ENCODE data around the gene ELK1. TPM values are rescaled to one million over a fixed set of nuclear protein-coding genes. Genes with fewer than 3 reads are reported as not detected.
"Not testable (repeated sequence)": the region's sequence is repeated elsewhere in the genome, so short reads cannot be mapped to it uniquely, and the experiment has no call there.

The ELK1 gene
- total RNA-seq, 2 donors from 2014 or later = 30.8 to 37.0 TPM

DNA sequence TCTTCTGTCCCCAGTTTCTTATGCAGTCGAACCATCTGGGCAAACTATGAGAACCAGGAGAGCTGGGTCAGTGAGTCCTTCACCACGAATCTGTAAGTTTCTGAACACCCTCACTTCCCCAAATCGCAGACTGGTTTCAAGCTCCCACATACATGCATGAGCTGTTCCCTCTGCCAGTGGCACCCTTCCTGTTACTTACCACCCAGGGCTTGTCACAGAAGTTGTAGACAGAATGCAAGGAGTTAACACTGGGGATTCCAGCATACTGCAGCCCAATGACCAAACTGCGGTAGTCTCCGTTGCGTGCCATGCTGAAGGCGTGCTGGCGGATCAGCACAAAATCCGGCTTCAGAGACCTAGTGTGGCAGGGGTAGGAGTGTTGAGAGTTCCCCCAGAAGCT is 45.3 kb downstream of the ELK1 start:
- H3K4me1 ChIP-seq (ENCODE audit: control insufficient read depth, insufficient read depth, low read length) = no peaks in the 10 kb centered on the region
- no peaks in the 10 kb centered on the region for H3K27me3 Mint-ChIP-seq (ENCODE audit: insufficient read depth)
- peaks cover 51% of the 10 kb centered on the region for H3K9me3 Mint-ChIP-seq
- WGBS, 2 experiments (ENCODE audit: insufficient coverage in 1 of 2, insufficient read length in 1 of 2) = 90 to 91% methylated on average over 4 to 9 of the region's 9 CpGs
- no peaks in the 10 kb centered on the region for H3K9me3 ChIP-seq (ENCODE audit: control insufficient read depth, low read length)
- H3K4me3 Mint-ChIP-seq = no peak overlapping the region
- H3K36me3 Mint-ChIP-seq (ENCODE audit: low read depth) = no peaks in the 10 kb centered on the region
- TF ChIP-seq, protein P1, sequence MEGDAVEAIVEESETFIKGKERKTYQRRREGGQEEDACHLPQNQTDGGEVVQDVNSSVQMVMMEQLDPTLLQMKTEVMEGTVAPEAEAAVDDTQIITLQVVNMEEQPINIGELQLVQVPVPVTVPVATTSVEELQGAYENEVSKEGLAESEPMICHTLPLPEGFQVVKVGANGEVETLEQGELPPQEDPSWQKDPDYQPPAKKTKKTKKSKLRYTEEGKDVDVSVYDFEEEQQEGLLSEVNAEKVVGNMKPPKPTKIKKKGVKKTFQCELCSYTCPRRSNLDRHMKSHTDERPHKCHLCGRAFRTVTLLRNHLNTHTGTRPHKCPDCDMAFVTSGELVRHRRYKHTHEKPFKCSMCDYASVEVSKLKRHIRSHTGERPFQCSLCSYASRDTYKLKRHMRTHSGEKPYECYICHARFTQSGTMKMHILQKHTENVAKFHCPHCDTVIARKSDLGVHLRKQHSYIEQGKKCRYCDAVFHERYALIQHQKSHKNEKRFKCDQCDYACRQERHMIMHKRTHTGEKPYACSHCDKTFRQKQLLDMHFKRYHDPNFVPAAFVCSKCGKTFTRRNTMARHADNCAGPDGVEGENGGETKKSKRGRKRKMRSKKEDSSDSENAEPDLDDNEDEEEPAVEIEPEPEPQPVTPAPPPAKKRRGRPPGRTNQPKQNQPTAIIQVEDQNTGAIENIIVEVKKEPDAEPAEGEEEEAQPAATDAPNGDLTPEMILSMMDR (conservative IDR thresholded peaks at IDR 0.05) = no peak
- no peak overlapping the region for H3K27ac Mint-ChIP-seq
- no peak for DNase-seq
- no peaks in the 10 kb centered on the region for H3K36me3 ChIP-seq (ENCODE audit: control insufficient read depth, insufficient read depth, low read length)
- no peak overlapping the region for H3K4me3 ChIP-seq (ENCODE audit: low read length)
- no peaks in the 10 kb centered on the region for H3K27me3 ChIP-seq (ENCODE audit: control insufficient read depth, insufficient read depth, low read length, poor library complexity, severe bottlenecking)
- H3K4me1 Mint-ChIP-seq = peaks cover 2% of the 10 kb centered on the region
- H3K9ac ChIP-seq (ENCODE audit: extremely low read depth, low read length, poor library complexity, severe bottlenecking) = no peak overlapping the region
- no peak overlapping the region for H3K27ac ChIP-seq (ENCODE audit: low read depth, low read length)

DNA sequence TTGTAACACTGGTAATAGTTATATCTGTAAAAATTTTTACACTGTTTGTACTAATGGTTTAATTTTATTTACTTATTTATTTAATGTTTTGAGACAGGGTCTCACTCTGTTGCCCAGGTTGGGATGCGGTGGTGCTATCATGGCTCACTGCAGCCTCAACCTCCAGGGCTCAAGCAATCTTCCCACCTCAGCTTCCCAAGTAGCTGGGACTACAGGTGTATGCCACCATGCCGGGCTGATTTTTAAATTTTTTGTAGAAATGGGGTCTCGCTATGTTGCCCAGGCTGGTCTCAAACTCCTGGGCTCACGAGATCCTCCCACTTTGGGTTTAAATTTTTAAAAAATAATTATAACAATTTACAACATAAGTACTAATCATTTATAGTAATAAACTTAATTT is 47.2 kb downstream of the ELK1 start:
- not testable (repeated sequence) for H3K4me1 ChIP-seq (ENCODE audit: control insufficient read depth, insufficient read depth, low read length); DNase-seq; H3K4me1 Mint-ChIP-seq; H3K27me3 Mint-ChIP-seq (ENCODE audit: insufficient read depth); H3K27ac ChIP-seq (ENCODE audit: low read depth, low read length); H3K27ac Mint-ChIP-seq; H3K9me3 ChIP-seq (ENCODE audit: control insufficient read depth, low read length); H3K36me3 ChIP-seq (ENCODE audit: control insufficient read depth, insufficient read depth, low read length); H3K4me3 ChIP-seq (ENCODE audit: low read length); H3K9ac ChIP-seq (ENCODE audit: extremely low read depth, low read length, poor library complexity, severe bottlenecking); H3K27me3 ChIP-seq (ENCODE audit: control insufficient read depth, insufficient read depth, low read length, poor library complexity, severe bottlenecking); H3K36me3 Mint-ChIP-seq (ENCODE audit: low read depth); H3K4me3 Mint-ChIP-seq
- H3K9me3 Mint-ChIP-seq = peaks cover 45% of the 10 kb centered on the region
- 100% methylated on average over 1 of the region's 4 CpGs; no CpG with 5 or more reads in 1 of the 2 experiments for WGBS, 2 experiments (ENCODE audit: insufficient coverage in 1 of 2, insufficient read length in 1 of 2)

DNA sequence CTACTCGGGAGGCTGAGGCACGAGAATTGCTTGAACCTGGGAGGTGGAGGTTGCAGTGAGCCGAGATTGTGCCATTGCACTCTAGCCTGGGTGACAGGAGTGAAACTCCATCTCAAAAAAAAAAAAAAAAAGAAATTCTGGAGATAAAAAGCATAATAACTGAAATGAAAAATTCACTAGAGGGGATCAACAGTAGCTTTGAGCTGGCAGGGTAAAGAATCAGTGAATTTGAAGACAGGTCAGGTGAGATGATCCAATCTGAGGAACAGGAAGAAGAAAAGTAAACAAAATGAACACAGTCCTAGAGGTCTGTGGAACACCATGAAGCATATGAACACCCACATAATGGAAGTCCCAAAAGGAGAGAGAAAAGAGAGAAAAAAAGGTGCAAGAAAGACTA is 53.1 kb downstream of the ELK1 start:
- TF ChIP-seq, protein P1 (conservative IDR thresholded peaks at IDR 0.05) = no peak
- Mint-ChIP-seq H3K4me1 (no peaks in the 10 kb centered on the region), H3K27ac (no peak overlapping the region), H3K36me3 (ENCODE audit: low read depth) (peaks cover 1% of the 10 kb centered on the region), H3K4me3 (no peak overlapping the region), H3K9me3 (peaks cover 62% of the 10 kb centered on the region), H3K27me3 (ENCODE audit: insufficient read depth) (no peaks in the 10 kb centered on the region)
- Histone ChIP-seq H3K27ac (ENCODE audit: low read depth, low read length) (no peak overlapping the region), H3K27me3 (ENCODE audit: control insufficient read depth, insufficient read depth, low read length, poor library complexity, severe bottlenecking) (no peaks in the 10 kb centered on the region), H3K4me1 (ENCODE audit: control insufficient read depth, insufficient read depth, low read length) (no peaks in the 10 kb centered on the region), H3K9me3 (ENCODE audit: control insufficient read depth, low read length) (peaks cover 10% of the 10 kb centered on the region), H3K36me3 (ENCODE audit: control insufficient read depth, insufficient read depth, low read length) (no peaks in the 10 kb centered on the region), H3K4me3 (ENCODE audit: low read length) (no peak overlapping the region), H3K9ac (ENCODE audit: extremely low read depth, low read length, poor library complexity, severe bottlenecking) (no peak overlapping the region)
- DNase-seq = no peak
- 71% methylated on average over 2 of the region's 3 CpGs; no CpG with 5 or more reads in 1 of the 2 experiments for WGBS, 2 experiments (ENCODE audit: insufficient coverage in 1 of 2, insufficient read length in 1 of 2)

DNA sequence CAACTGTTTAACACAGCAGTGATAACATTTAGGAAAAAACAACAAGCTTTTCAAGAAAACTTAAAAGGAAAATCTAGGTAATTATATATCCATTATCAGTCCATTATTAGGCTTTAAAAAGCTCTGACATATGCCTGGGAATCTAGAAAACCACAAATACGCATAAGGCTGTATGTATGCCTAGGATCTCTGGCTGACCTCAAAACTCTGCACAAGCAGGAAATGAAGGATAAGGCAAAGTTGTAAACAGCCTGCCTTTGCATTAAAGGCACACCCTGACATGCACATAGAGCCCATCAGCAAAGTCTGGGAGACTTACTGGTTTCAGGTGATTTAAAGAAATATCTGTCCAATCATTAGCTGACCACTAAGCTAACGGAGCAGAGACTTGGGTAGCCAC is 54.1 kb downstream of the ELK1 start:
- no peaks in the 10 kb centered on the region for H3K36me3 ChIP-seq (ENCODE audit: control insufficient read depth, insufficient read depth, low read length)
- no peaks in the 10 kb centered on the region for H3K4me1 ChIP-seq (ENCODE audit: control insufficient read depth, insufficient read depth, low read length)
- Mint-ChIP-seq H3K4me3 (no peak overlapping the region), H3K4me1 (no peaks in the 10 kb centered on the region), H3K9me3 (peaks cover 56% of the 10 kb centered on the region), H3K27ac (no peak overlapping the region), H3K27me3 (ENCODE audit: insufficient read depth) (no peaks in the 10 kb centered on the region), H3K36me3 (ENCODE audit: low read depth) (peaks cover 1% of the 10 kb centered on the region)
- 97 to 100% methylated on average over 1 to 2 of the region's 2 CpGs for WGBS, 2 experiments (ENCODE audit: insufficient coverage in 1 of 2, insufficient read length in 1 of 2)
- H3K9me3 ChIP-seq (ENCODE audit: control insufficient read depth, low read length) = peaks cover 10% of the 10 kb centered on the region
- H3K4me3 ChIP-seq (ENCODE audit: low read length) = no peak overlapping the region
- no peak for DNase-seq
- H3K9ac ChIP-seq (ENCODE audit: extremely low read depth, low read length, poor library complexity, severe bottlenecking) = no peak overlapping the region
- no peak overlapping the region for H3K27ac ChIP-seq (ENCODE audit: low read depth, low read length)
- TF ChIP-seq, protein P1 (conservative IDR thresholded peaks at IDR 0.05) = no peak
- no peaks in the 10 kb centered on the region for H3K27me3 ChIP-seq (ENCODE audit: control insufficient read depth, insufficient read depth, low read length, poor library complexity, severe bottlenecking)

Measured in endodermal cell (in vitro differentiated cells).